Osteocyte (in vitro differentiated cells): ENCODE data around the gene CLPTM1. TPM values are rescaled to one million over a fixed set of nuclear protein-coding genes. Genes with fewer than 3 reads are reported as not detected.
A peak's percentile ranks its signal among the peaks of the same experiment; 100 is the strongest.

ENCODE experiments used
- DNase-seq: peaks from one replicate; pipeline ENCODE4 v3.0.0; 2021; ENCODE audit warnings: mixed read lengths; ENCODE audit not compliant: unreplicated experiment; ENCODE audit errors: extremely low spot score
- H3K27ac Mint-ChIP-seq: one replicate; pipeline ENCODE4 v1.8.0; 2021; ENCODE audit warnings: mild to moderate bottlenecking, mixed read lengths; ENCODE audit not compliant: unreplicated experiment
- H3K27me3 Mint-ChIP-seq: one replicate; pipeline ENCODE4 v1.8.0; 2021; ENCODE audit warnings: mixed read lengths; ENCODE audit not compliant: unreplicated experiment
- H3K36me3 Mint-ChIP-seq: one replicate; pipeline ENCODE4 v1.8.0; 2021; ENCODE audit warnings: mixed read lengths; ENCODE audit not compliant: unreplicated experiment
- H3K4me1 Mint-ChIP-seq: one replicate; pipeline ENCODE4 v1.8.0; 2021; ENCODE audit warnings: mixed read lengths; ENCODE audit not compliant: unreplicated experiment
- H3K4me3 Mint-ChIP-seq: one replicate; pipeline ENCODE4 v1.8.0; 2021; ENCODE audit warnings: mild to moderate bottlenecking, moderate library complexity, mixed read lengths; ENCODE audit not compliant: unreplicated experiment
- H3K9me3 Mint-ChIP-seq: one replicate; pipeline ENCODE4 v1.8.0; 2021; ENCODE audit warnings: mixed read lengths; ENCODE audit not compliant: unreplicated experiment
- CTCF ChIP-seq: fragments of 200-600 bp; sonication (generic); IDR thresholded peaks from 2 replicates; pipeline ENCODE4 v1.5.0; 2021; ENCODE audit warnings: antibody characterized with exemption, mild to moderate bottlenecking, moderate library complexity
- total RNA-seq: library from RNA; stranded (reverse); gene quantifications from 2 replicates; pipeline ENCODE4 v1.2.1, GENCODE V29; 2021

Gene CLPTM1
- total RNA-seq, 1 donor from 2014 or later, result 124 TPM

- H3K27me3 Mint-ChIP-seq, result no peaks in the 10 kb centered on the region
- no peaks in the 10 kb centered on the region for H3K9me3 Mint-ChIP-seq
- DNase-seq, result no peak
- no peaks in the 10 kb centered on the region for H3K36me3 Mint-ChIP-seq
- H3K4me3 Mint-ChIP-seq, result no peak overlapping the region
- H3K27ac Mint-ChIP-seq, result no peak overlapping the region
- TF ChIP-seq CTCF, result no peak
- peaks cover 8% of the 10 kb centered on the region for H3K4me1 Mint-ChIP-seq
Observed at GRCh38 chr19:44948237-44948636, 6.9 kb upstream of the CLPTM1 start.

- H3K27me3 Mint-ChIP-seq, result no peaks in the 10 kb centered on the region
- no peak for TF ChIP-seq CTCF
- no peak overlapping the region for H3K4me3 Mint-ChIP-seq
- H3K27ac Mint-ChIP-seq, result no peak overlapping the region
- DNase-seq, result no peak
- peaks cover 13% of the 10 kb centered on the region for H3K4me1 Mint-ChIP-seq
- H3K36me3 Mint-ChIP-seq, result no peaks in the 10 kb centered on the region
- no peaks in the 10 kb centered on the region for H3K9me3 Mint-ChIP-seq
Observed at GRCh38 chr19:44948763-44949374, 6.3 kb upstream of the CLPTM1 start.

GRCh38 chr19:44949550-44949949 lies 5.6 kb upstream of the CLPTM1 start:
- no peak for TF ChIP-seq CTCF
- DNase-seq, result no peak
- H3K27ac Mint-ChIP-seq, result no peak overlapping the region
- H3K4me1 Mint-ChIP-seq, result peaks cover 17% of the 10 kb centered on the region
- no peaks in the 10 kb centered on the region for H3K36me3 Mint-ChIP-seq
- no peaks in the 10 kb centered on the region for H3K9me3 Mint-ChIP-seq
- H3K27me3 Mint-ChIP-seq, result no peaks in the 10 kb centered on the region
- no peak overlapping the region for H3K4me3 Mint-ChIP-seq

- H3K27me3 Mint-ChIP-seq, result no peaks in the 10 kb centered on the region
- TF ChIP-seq CTCF, result peak; percentile 87
- peak overlapping the region; percentile 2 for H3K4me3 Mint-ChIP-seq
- no peak for DNase-seq
- H3K36me3 Mint-ChIP-seq, result no peaks in the 10 kb centered on the region
- H3K4me1 Mint-ChIP-seq, result peaks cover 31% of the 10 kb centered on the region
- no peaks in the 10 kb centered on the region for H3K9me3 Mint-ChIP-seq
- H3K27ac Mint-ChIP-seq, result peak overlapping the region; percentile 72
Observed at GRCh38 chr19:44951179-44952159, 3.7 kb upstream of the CLPTM1 start.

- no peak for DNase-seq
- Mint-ChIP-seq H3K4me3 (peak overlapping the region; percentile 96), H3K9me3 (no peaks in the 10 kb centered on the region), H3K27ac (peak overlapping the region; percentile 99), H3K36me3 (no peaks in the 10 kb centered on the region), H3K27me3 (no peaks in the 10 kb centered on the region), H3K4me1 (peaks cover 41% of the 10 kb centered on the region)
- TF ChIP-seq CTCF, result no peak
Observed at GRCh38 chr19:44954278-44954648, 917 bp upstream of the CLPTM1 start.
